ENCODE measurements around the gene HPS4. TPM values are rescaled to one million over a fixed set of nuclear protein-coding genes. Genes with fewer than 3 reads are reported as not detected.

The HPS4 gene
- total RNA-seq, 1 experiment from 2014 or later: 48.1 TPM

DNA sequence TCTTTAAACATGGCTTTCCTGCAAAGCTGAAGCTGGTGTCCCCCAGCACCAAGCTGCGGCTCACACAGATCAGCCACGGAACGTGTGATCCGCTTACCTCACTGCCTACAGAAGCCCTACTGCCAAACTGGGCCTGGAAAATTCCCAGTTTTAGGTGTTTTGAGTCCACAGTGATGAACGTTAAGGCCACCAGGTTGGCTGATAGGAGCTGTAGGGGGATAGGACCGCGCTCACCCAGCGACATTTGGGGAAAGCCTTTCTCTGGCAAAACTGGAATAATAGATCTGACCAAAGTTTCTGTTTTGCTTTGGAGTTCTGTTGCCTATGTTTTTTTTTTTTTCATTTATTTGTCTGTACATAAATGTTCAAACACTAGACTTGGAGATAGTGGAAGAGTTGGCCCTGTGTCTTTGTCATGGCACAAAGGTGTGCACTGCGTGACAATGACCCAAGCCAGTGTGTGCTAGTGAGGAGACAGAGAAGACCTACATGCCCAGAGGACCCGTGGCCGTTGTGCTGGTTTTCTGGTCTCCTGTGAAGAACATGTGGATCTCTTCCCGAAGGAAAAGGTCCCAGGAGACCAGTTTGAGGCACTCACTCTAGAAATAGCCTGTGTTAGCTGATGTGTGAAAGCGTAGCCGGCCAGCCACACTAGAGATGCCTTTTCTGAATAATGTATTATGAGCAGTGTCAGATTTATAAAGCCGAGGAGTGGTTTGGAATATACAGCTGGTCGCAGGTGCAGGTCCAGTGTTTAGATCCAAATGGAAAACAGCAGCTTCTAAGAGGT is 39.5 kb downstream of the HPS4 start (continued):
- TF ChIP-seq, protein P1, sequence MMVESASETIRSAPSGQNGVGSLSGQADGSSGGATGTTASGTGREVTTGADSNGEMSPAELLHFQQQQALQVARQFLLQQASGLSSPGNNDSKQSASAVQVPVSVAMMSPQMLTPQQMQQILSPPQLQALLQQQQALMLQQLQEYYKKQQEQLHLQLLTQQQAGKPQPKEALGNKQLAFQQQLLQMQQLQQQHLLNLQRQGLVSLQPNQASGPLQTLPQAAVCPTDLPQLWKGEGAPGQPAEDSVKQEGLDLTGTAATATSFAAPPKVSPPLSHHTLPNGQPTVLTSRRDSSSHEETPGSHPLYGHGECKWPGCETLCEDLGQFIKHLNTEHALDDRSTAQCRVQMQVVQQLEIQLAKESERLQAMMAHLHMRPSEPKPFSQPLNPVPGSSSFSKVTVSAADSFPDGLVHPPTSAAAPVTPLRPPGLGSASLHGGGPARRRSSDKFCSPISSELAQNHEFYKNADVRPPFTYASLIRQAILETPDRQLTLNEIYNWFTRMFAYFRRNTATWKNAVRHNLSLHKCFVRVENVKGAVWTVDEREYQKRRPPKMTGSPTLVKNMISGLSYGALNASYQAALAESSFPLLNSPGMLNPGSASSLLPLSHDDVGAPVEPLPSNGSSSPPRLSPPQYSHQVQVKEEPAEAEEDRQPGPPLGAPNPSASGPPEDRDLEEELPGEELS (CRISPR knock-in tag; IDR thresholded peaks at IDR 0.05): no peak
- no peak for TF ChIP-seq ZNF416 (CRISPR knock-in tag; IDR thresholded peaks at IDR 0.05)
- TF ChIP-seq, protein P2, sequence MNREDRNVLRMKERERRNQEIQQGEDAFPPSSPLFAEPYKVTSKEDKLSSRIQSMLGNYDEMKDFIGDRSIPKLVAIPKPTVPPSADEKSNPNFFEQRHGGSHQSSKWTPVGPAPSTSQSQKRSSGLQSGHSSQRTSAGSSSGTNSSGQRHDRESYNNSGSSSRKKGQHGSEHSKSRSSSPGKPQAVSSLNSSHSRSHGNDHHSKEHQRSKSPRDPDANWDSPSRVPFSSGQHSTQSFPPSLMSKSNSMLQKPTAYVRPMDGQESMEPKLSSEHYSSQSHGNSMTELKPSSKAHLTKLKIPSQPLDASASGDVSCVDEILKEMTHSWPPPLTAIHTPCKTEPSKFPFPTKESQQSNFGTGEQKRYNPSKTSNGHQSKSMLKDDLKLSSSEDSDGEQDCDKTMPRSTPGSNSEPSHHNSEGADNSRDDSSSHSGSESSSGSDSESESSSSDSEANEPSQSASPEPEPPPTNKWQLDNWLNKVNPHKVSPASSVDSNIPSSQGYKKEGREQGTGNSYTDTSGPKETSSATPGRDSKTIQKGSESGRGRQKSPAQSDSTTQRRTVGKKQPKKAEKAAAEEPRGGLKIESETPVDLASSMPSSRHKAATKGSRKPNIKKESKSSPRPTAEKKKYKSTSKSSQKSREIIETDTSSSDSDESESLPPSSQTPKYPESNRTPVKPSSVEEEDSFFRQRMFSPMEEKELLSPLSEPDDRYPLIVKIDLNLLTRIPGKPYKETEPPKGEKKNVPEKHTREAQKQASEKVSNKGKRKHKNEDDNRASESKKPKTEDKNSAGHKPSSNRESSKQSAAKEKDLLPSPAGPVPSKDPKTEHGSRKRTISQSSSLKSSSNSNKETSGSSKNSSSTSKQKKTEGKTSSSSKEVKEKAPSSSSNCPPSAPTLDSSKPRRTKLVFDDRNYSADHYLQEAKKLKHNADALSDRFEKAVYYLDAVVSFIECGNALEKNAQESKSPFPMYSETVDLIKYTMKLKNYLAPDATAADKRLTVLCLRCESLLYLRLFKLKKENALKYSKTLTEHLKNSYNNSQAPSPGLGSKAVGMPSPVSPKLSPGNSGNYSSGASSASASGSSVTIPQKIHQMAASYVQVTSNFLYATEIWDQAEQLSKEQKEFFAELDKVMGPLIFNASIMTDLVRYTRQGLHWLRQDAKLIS (CRISPR knock-in tag; IDR thresholded peaks at IDR 0.05; ENCODE audit: borderline replicate concordance): no peak

DNA sequence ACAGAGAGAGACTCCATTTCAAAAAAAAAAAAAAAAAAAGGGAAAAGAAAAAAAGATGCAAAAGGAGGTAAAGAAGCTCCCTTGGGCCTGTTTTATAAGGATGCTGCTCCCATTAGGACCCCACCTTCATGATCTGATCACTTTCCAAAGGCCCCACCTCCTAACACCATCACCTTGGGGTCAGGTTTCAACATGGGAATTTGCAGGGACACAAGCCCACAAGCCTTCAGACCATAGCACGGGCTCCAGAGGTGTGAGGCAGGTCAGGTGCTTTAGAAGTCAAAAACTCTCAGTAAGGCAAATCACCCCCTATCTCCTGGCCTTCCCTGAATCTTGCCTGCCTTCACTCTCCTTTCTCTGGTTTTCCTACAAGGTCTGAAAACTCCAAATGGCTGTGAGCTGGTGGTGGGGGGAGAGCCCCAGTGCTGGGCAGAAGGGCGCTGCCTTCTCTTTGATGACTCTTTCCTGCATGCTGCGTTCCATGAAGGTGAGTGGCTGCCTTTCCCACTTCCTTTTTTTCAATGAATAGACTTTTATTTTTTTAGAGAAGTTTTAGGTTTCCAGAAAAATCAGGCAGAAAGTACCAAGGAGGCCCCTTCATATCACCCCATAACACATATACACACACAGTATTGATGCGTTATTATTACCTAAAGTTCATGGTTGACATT is 41.4 kb downstream of the HPS4 start:
- ChIA-PET CTCF (interaction anchor here (0.6 to 1.5 kb wide), 2 partner anchors 61 to 78 kb away, joined by 4 to 8 read pairs; no protein-coding TSS in a partner anchor), POLR2A (no interaction called here)
- no peak overlapping the region for H3K4me3 Mint-ChIP-seq
- no peak for DNase-seq (ENCODE audit: low spot score)
- ATAC-seq: peak; percentile 75
- peak overlapping the region; percentile 88 for H3K27ac Mint-ChIP-seq
- H3K9me3 Mint-ChIP-seq: no peaks in the 10 kb centered on the region
- H3K4me1 Mint-ChIP-seq: peaks cover 5% of the 10 kb centered on the region
- no peaks in the 10 kb centered on the region for H3K27me3 Mint-ChIP-seq (ENCODE audit: low read depth)
- H3K36me3 Mint-ChIP-seq: no peaks in the 10 kb centered on the region
- no peak for TF ChIP-seq ESRRA (CRISPR knock-in tag; IDR thresholded peaks at IDR 0.05; ENCODE audit: borderline replicate concordance)
- TF ChIP-seq, protein P3, sequence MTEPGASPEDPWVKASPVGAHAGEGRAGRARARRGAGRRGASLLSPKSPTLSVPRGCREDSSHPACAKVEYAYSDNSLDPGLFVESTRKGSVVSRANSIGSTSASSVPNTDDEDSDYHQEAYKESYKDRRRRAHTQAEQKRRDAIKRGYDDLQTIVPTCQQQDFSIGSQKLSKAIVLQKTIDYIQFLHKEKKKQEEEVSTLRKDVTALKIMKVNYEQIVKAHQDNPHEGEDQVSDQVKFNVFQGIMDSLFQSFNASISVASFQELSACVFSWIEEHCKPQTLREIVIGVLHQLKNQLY (CRISPR knock-in tag; IDR thresholded peaks at IDR 0.05): no peak
- TF ChIP-seq ZNF671 (CRISPR knock-in tag; IDR thresholded peaks at IDR 0.05): no peak
- TF ChIP-seq, protein P4, sequence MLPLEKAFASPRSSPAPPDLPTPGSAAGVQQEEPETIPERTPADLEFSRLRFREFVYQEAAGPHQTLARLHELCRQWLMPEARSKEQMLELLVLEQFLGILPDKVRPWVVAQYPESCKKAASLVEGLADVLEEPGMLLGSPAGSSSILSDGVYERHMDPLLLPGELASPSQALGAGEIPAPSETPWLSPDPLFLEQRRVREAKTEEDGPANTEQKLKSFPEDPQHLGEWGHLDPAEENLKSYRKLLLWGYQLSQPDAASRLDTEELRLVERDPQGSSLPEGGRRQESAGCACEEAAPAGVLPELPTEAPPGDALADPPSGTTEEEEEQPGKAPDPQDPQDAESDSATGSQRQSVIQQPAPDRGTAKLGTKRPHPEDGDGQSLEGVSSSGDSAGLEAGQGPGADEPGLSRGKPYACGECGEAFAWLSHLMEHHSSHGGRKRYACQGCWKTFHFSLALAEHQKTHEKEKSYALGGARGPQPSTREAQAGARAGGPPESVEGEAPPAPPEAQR (CRISPR knock-in tag; IDR thresholded peaks at IDR 0.05): no peak
- TF ChIP-seq, protein P5, sequence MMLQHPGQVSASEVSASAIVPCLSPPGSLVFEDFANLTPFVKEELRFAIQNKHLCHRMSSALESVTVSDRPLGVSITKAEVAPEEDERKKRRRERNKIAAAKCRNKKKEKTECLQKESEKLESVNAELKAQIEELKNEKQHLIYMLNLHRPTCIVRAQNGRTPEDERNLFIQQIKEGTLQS (CRISPR knock-in tag; conservative IDR thresholded peaks at IDR 0.05): no peak
- TF ChIP-seq NR1H2 (CRISPR knock-in tag; IDR thresholded peaks at IDR 0.05): no peak
- no peak for TF ChIP-seq NFATC4 (CRISPR knock-in tag; IDR thresholded peaks at IDR 0.05)
- TF ChIP-seq, protein P6, sequence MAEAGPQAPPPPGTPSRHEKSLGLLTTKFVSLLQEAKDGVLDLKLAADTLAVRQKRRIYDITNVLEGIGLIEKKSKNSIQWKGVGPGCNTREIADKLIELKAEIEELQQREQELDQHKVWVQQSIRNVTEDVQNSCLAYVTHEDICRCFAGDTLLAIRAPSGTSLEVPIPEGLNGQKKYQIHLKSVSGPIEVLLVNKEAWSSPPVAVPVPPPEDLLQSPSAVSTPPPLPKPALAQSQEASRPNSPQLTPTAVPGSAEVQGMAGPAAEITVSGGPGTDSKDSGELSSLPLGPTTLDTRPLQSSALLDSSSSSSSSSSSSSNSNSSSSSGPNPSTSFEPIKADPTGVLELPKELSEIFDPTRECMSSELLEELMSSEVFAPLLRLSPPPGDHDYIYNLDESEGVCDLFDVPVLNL (CRISPR knock-in tag; IDR thresholded peaks at IDR 0.05; ENCODE audit: borderline replicate concordance, low read depth): no peak
- TF ChIP-seq MYBL2 (CRISPR knock-in tag; IDR thresholded peaks at IDR 0.05): no peak
- no peak for TF ChIP-seq ZNF396 (CRISPR knock-in tag; IDR thresholded peaks at IDR 0.05; ENCODE audit: borderline replicate concordance)
- TF ChIP-seq, protein P7, sequence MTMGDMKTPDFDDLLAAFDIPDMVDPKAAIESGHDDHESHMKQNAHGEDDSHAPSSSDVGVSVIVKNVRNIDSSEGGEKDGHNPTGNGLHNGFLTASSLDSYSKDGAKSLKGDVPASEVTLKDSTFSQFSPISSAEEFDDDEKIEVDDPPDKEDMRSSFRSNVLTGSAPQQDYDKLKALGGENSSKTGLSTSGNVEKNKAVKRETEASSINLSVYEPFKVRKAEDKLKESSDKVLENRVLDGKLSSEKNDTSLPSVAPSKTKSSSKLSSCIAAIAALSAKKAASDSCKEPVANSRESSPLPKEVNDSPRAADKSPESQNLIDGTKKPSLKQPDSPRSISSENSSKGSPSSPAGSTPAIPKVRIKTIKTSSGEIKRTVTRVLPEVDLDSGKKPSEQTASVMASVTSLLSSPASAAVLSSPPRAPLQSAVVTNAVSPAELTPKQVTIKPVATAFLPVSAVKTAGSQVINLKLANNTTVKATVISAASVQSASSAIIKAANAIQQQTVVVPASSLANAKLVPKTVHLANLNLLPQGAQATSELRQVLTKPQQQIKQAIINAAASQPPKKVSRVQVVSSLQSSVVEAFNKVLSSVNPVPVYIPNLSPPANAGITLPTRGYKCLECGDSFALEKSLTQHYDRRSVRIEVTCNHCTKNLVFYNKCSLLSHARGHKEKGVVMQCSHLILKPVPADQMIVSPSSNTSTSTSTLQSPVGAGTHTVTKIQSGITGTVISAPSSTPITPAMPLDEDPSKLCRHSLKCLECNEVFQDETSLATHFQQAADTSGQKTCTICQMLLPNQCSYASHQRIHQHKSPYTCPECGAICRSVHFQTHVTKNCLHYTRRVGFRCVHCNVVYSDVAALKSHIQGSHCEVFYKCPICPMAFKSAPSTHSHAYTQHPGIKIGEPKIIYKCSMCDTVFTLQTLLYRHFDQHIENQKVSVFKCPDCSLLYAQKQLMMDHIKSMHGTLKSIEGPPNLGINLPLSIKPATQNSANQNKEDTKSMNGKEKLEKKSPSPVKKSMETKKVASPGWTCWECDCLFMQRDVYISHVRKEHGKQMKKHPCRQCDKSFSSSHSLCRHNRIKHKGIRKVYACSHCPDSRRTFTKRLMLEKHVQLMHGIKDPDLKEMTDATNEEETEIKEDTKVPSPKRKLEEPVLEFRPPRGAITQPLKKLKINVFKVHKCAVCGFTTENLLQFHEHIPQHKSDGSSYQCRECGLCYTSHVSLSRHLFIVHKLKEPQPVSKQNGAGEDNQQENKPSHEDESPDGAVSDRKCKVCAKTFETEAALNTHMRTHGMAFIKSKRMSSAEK (CRISPR knock-in tag; IDR thresholded peaks at IDR 0.05; ENCODE audit: borderline replicate concordance): no peak
- TF ChIP-seq ZNF416 (CRISPR knock-in tag; IDR thresholded peaks at IDR 0.05): no peak
- TF ChIP-seq, protein P8, sequence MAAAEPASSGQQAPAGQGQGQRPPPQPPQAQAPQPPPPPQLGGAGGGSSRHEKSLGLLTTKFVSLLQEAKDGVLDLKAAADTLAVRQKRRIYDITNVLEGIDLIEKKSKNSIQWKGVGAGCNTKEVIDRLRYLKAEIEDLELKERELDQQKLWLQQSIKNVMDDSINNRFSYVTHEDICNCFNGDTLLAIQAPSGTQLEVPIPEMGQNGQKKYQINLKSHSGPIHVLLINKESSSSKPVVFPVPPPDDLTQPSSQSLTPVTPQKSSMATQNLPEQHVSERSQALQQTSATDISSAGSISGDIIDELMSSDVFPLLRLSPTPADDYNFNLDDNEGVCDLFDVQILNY (CRISPR knock-in tag; IDR thresholded peaks at IDR 0.05): no peak
- no peak for TF ChIP-seq ZNF232 (CRISPR knock-in tag; IDR thresholded peaks at IDR 0.05)
- TF ChIP-seq ZBTB21 (CRISPR knock-in tag; IDR thresholded peaks at IDR 0.05; ENCODE audit: borderline replicate concordance): no peak
- TF ChIP-seq SMAD4 (CRISPR knock-in tag; IDR thresholded peaks at IDR 0.05): no peak

Data from WTC11 (cell line).